Neutrophil (primary cell): ENCODE data around the gene SMC2.

Experiments
- H3K27ac ChIP-seq: fragments of 200-600 bp; sonication (generic); 2 replicates; pipeline ENCODE4 v1.5.1; 2016; ENCODE audit warnings: mild to moderate bottlenecking, moderate library complexity
- H3K27me3 ChIP-seq: fragments of 200-600 bp; sonication (generic); 2 replicates; pipeline ENCODE4 v1.6.0; 2016; ENCODE audit warnings: mild to moderate bottlenecking
- H3K36me3 ChIP-seq: fragments of 200-600 bp; sonication (generic); 2 replicates; pipeline ENCODE4 v1.5.1; 2017
- H3K4me1 ChIP-seq, 2 experiments: fragments of 200-600 bp in 1 of 2; sonication (generic) in 1 of 2; 1 replicate in 1 of 2; 2 replicates in 1 of 2; pipeline versions ENCODE4 v1.5.1 to v1.6.1; 2013 to 2016; ENCODE audit warnings: low read depth in 1 of 2, low read length in 1 of 2, mild to moderate bottlenecking in 1 of 2, moderate library complexity in 1 of 2; ENCODE audit not compliant: control insufficient read depth in 1 of 2, insufficient read depth in 1 of 2
- H3K4me3 ChIP-seq, 2 experiments: fragments of 200-600 bp in 1 of 2; sonication (generic) in 1 of 2; 1 replicate in 1 of 2; 2 replicates in 1 of 2; pipeline ENCODE4 v1.5.1; 2013 to 2016; ENCODE audit warnings: low read depth in 1 of 2, low read length in 1 of 2, mild to moderate bottlenecking in 1 of 2, moderate library complexity in 1 of 2
- H3K9me3 ChIP-seq: fragments of 200-600 bp; sonication (generic); 2 replicates; pipeline ENCODE4 v1.5.1; 2016
- CTCF ChIP-seq: fragments of 200-600 bp; sonication (generic); IDR thresholded peaks from 2 replicates; pipeline ENCODE4 v1.5.1; 2016; ENCODE audit warnings: antibody characterized with exemption

The SMC2 gene

DNA sequence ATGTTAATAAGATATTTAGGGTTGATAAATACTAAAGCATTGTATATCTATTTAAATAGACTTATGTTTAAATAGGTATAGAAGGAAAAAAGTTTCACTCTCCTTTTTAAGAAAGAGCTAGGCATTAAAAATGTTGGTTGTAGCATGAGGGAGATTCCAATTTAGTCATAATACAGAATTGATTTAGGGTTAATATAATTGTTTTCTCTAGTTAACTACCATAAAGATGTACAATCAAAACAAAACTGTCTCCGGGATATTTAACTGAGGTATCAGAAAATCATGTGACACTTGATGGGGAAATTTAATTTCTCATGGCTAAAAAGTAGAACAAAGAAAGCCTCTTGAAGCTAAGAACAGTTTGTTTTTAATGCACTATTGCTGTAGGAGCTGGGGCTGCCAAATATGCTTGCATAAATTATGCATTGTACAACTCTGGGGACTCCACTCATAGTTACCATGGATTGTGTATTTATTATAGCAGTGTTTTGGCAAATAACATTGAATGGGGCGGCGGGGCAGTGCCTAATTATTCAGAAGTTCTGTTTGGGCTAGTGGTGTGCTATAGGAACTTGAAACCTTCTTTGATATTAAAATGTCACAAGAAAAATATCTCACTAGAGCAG is 44.2 kb downstream of the SMC2 start:
- no peak for TF ChIP-seq CTCF

DNA sequence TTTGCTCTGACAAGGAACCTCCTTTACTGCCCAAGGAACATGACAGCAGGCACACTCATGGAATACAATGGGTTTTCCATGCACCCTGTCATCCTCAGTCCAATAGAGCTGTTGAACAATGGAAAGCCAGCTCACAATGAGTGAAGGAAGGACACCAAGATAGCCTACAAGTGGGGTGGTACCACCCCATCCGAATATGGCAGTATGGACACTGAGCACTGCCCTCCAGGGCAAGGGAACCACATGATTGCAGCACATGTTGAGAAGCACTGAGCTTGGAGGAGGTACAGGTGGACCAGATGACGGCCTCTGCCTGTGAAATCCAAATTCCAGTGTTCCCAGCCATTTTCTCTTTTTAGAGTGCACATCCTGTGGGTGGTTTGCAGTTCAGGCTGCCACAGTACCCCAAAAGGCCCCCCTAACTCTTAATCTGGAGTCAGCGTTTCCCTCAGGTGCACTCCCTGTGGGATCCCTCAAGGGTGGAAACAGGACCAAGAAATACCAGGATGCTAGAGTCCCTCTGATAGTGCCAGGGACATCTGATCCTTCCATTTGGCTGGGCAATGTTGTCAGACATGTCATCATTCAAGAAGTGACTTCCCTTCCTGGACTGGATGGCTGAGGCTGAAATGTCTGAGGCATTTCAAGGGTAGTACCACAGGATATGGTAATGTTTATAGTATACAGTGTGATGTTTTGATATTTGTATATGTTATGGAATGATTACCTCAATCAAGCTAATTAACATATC is 48.9 kb downstream of the SMC2 start:
- no peak for TF ChIP-seq CTCF
- no peak overlapping the region for H3K27ac ChIP-seq
- H3K27me3 ChIP-seq, result no peaks in the 10 kb centered on the region
- H3K9me3 ChIP-seq, result no peaks in the 10 kb centered on the region
- H3K4me1 ChIP-seq, result no peaks in the 10 kb centered on the region
- H3K4me3 ChIP-seq, result no peak overlapping the region
- H3K36me3 ChIP-seq, result peaks cover 37% of the 10 kb centered on the region

More for the DNA sequence above, 44.2 kb downstream of the SMC2 start:
- peaks cover 57% of the 10 kb centered on the region for H3K36me3 ChIP-seq
- H3K9me3 ChIP-seq, result no peaks in the 10 kb centered on the region
- no peak overlapping the region for H3K4me3 ChIP-seq
- no peaks in the 10 kb centered on the region for H3K4me1 ChIP-seq
- H3K27me3 ChIP-seq, result no peaks in the 10 kb centered on the region
- no peak overlapping the region for H3K27ac ChIP-seq

DNA sequence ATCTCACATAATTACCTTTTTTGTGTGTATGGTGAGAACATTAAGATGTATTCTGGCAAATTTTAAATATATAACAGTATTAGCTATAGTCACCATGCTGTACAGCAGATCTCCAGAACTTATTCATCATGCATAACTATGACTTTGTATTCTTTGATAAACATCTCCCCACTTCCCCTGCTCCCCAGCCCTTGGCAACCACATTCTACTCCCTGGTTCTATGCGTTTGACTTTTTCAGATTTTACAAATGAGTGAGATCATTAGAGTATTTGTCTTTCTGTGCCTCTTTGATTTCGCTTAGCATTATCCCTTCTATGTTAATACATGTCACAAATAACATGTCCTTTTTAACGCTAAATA is 49.4 kb downstream of the SMC2 start:
- H3K27me3 ChIP-seq, result no peaks in the 10 kb centered on the region
- no peaks in the 10 kb centered on the region for H3K9me3 ChIP-seq
- H3K4me3 ChIP-seq, result no peak overlapping the region
- no peak overlapping the region for H3K27ac ChIP-seq
- peaks cover 35% of the 10 kb centered on the region for H3K36me3 ChIP-seq
- no peaks in the 10 kb centered on the region for H3K4me1 ChIP-seq
- no peak for TF ChIP-seq CTCF

- H3K4me3 ChIP-seq, result no peak overlapping the region
- no peak overlapping the region for H3K27ac ChIP-seq
- no peak for TF ChIP-seq CTCF
- no peaks in the 10 kb centered on the region for H3K27me3 ChIP-seq
- H3K36me3 ChIP-seq, result peaks cover 30% of the 10 kb centered on the region
- H3K9me3 ChIP-seq, result no peaks in the 10 kb centered on the region
- no peaks in the 10 kb centered on the region for H3K4me1 ChIP-seq
These were observed 50.2 kb downstream of the SMC2 start for GRCh38 chr9:104144336-104144735.

DNA sequence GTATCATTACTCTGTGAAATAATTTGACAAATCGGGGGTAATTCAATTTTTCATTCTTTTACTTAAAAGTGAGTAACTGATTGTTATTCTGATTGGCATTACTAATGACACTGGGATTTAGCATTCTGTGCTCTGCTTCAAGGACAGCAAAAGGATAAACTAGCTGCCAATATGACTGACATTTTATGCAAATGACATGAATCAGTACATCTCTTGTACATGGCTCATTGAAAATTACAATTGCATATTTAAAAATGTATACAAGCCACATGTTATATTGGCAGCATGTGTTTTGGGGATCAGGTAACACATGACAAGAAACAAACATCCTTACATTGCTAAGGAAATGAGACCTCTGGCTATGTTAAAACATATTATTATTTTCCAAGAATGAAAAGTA is 79.0 kb downstream of the SMC2 start:
- TF ChIP-seq CTCF, result no peak
- H3K4me1 ChIP-seq, result no peaks in the 10 kb centered on the region
- no peaks in the 10 kb centered on the region for H3K36me3 ChIP-seq
- H3K27ac ChIP-seq, result no peak overlapping the region
- no peak overlapping the region for H3K4me3 ChIP-seq
- no peaks in the 10 kb centered on the region for H3K9me3 ChIP-seq
- no peaks in the 10 kb centered on the region for H3K27me3 ChIP-seq
